Measurements from ENCODE around the gene SARDH. TPM values are rescaled to one million over a fixed set of nuclear protein-coding genes. Genes with fewer than 3 reads are reported as not detected.

SARDH gene
- total and polyA plus RNA-seq, 2 of the 13 experiments (the other 11 are each of a cell fraction or from before 2014, with no cell fraction given) = 11.6 to 34.9 TPM

DNA sequence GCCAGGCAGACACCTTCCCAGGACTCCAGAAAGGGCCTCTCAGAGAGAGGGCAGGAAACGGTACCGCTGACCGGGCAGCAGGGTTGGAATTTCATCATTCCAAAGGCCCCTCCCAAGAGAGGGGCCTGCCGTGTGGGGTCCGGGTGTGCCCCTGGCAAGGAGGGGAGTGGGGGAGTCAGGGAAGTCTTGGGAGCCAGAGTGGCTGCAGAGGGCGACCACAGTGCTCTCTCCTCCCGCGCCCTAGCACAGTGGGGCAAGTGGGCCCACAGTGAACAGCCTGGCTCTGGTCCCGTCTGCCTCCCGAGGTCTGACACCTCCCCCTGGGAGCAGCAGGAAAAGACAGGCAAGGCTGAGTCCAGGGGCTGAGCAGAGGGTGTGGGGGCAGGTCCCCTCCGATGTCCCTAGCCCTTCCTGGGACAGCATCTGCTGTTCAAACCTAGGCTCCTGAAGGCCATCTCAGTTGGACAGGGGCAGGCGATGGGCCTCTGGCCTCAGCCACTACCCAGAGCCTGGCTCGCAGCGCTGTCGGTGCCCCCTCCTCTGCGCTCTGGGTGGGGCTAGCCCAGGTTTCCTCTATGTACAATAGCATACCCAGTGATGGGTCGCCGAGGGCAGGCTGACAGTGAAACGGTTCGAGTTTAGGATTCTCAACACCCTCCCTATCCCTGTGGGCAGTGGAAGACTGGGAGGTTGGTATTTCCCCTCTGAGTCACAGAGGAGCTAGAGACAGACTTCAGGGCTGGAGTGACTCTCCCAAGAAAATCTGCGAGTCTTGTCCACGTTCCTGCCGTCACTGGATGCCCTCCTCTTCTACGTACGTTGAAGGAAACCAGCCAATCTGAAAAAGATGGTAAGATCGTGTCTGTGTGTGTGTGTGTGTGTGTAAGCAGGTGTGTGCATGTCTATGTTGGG, 25.4 kb upstream of the SARDH start:
- Histone ChIP-seq H3K4me2 (ENCODE audit: low read depth, low read length) (no peak overlapping the region), H3K9ac (ENCODE audit: insufficient read depth, low read depth, low read length) (no peak overlapping the region), H2AFZ (ENCODE audit: low read length) (no peak overlapping the region), H3K4me3 (replicated peaks in 1 of 3; ENCODE audit: insufficient read depth in 1 of 3, low read depth in 2 of 3, low read length in 3 of 3) (no peak overlapping the region), H3K27ac (ENCODE audit: extremely low read length, insufficient read depth, low read length) (no peak overlapping the region), H3K79me2 (ENCODE audit: insufficient read depth, low read length) (no peaks in the 10 kb centered on the region), H4K20me1 (ENCODE audit: insufficient read depth, low read length) (no peaks in the 10 kb centered on the region), H3K36me3 (replicated peaks in 1 of 2; ENCODE audit: control insufficient read depth in 1 of 2, insufficient read depth in 2 of 2, low read length in 2 of 2) (peaks cover 11 to 48% of the 10 kb centered on the region in 2 experiments), H3K27me3 (ENCODE audit: control insufficient read depth in 1 of 2, insufficient read depth in 2 of 2, low read length in 2 of 2) (no peaks in the 10 kb centered on the region), H3K4me1 (ENCODE audit: insufficient read depth, low read length) (peaks cover 5% of the 10 kb centered on the region), H3K9me3 (ENCODE audit: low read length) (no peaks in the 10 kb centered on the region)
- intact Hi-C loops (cut with micrococcal nuclease; ENCODE audit: unreplicated experiment) (no loop called here), in situ Hi-C loops (cut with HindIII; ENCODE audit: extremely low pct_ligation_motif_present, low pct_unique_long_range_greater_than_20kb) (no loop called here)
- DNase-seq (ENCODE audit: low spot score) (no peak), ATAC-seq (no peak; the same call in 1 of the 3 replicates), FAIRE-seq (no peak)
- POLR2A ChIA-PET = no interaction called here
- no TSS peak for BruUV-seq (replicated peaks)
- 97% methylated on average over 9 of the region's 26 CpGs for WGBS (ENCODE audit: low lambda C conversion rate)
- no peak for TF ChIP-seq RFX1 (IDR thresholded peaks at IDR 0.05)
- TF ChIP-seq KAT7 (CRISPR knock-in tag; IDR thresholded peaks at IDR 0.05; ENCODE audit: borderline replicate concordance) = no peak
- peak; percentile 66 for TF ChIP-seq AGO2 (optimal IDR thresholded peaks at IDR 0.05; ENCODE audit: low read depth, low read length)
- no peak for TF ChIP-seq PCBP2 (optimal IDR thresholded peaks at IDR 0.05; ENCODE audit: low read depth, low read length, poor library complexity, severe bottlenecking)
- no peak for TF ChIP-seq ZNF552 (CRISPR knock-in tag; IDR thresholded peaks at IDR 0.05; ENCODE audit: borderline replicate concordance)
- TF ChIP-seq PHF20 (CRISPR knock-in tag; IDR thresholded peaks at IDR 0.05) = no peak
- TF ChIP-seq XRCC5 (optimal IDR thresholded peaks at IDR 0.05; ENCODE audit: low read length) = no peak
- TF ChIP-seq, protein P1, sequence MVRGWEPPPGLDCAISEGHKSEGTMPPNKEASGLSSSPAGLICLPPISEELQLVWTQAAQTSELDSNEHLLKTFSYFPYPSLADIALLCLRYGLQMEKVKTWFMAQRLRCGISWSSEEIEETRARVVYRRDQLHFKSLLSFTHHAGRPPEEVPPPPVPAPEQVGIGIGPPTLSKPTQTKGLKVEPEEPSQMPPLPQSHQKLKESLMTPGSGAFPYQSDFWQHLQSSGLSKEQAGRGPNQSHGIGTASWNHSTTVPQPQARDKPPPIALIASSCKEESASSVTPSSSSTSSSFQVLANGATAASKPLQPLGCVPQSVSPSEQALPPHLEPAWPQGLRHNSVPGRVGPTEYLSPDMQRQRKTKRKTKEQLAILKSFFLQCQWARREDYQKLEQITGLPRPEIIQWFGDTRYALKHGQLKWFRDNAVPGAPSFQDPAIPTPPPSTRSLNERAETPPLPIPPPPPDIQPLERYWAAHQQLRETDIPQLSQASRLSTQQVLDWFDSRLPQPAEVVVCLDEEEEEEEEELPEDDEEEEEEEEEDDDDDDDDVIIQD (CRISPR knock-in tag; IDR thresholded peaks at IDR 0.05; ENCODE audit: low read depth) = no peak
- CTCF ChIA-PET (ENCODE audit: low intra/inter-chr PET ratio, low total read pairs) = no interaction called here
